Measurements from ENCODE around the gene SLC38A8. TPM values are rescaled to one million over a fixed set of nuclear protein-coding genes. Genes with fewer than 3 reads are reported as not detected.
A peak's percentile ranks its signal among the peaks of the same experiment; 100 is the strongest.

Gene SLC38A8
- total and polyA plus RNA-seq, 8 donors, result 0.08 TPM; not detected in 7

GRCh38 chr16:84013787-84014569 lies 28.6 kb downstream of the SLC38A8 start:
- Histone ChIP-seq H3K27me3 (peaks cover 0 to 29% (median 0%) of the 10 kb centered on the region in 3 donors), H3K27ac (no peak overlapping the region), H3K36me3 (no peaks in the 10 kb centered on the region), H3K4me3 (no peak overlapping the region), H3K9me3 (peaks cover 0 to 7% (median 3%) of the 10 kb centered on the region in 4 donors), H3K4me1 (peaks cover 0 to 8% (median 0%) of the 10 kb centered on the region in 4 donors)
- TF ChIP-seq POLR2AphosphoS5 (IDR thresholded peaks at IDR 0.05) (no peak), POLR2A (IDR thresholded peaks at IDR 0.05) (no peak)
- 5 to 10% (median 8%) methylated on average over 10 to 14 of the region's 14 CpGs for WGBS, 5 donors
- peak; percentile 89 to 91 for DNase-seq
- intact Hi-C loops (cut with DNase I; ENCODE audit: low total_unique reads), result no loop called here

GRCh38 chr16:84009282-84009681 lies 33.3 kb downstream of the SLC38A8 start:
- intact Hi-C loops (cut with DNase I; ENCODE audit: low total_unique reads), result no loop called here
- peaks cover 0 to 7% (median 0%) of the 10 kb centered on the region in 4 donors for H3K4me1 ChIP-seq
- peaks cover 0 to 43% (median 8%) of the 10 kb centered on the region in 3 donors for H3K27me3 ChIP-seq
- TF ChIP-seq POLR2AphosphoS5 (IDR thresholded peaks at IDR 0.05) (no peak), POLR2A (IDR thresholded peaks at IDR 0.05) (no peak), EP300 (IDR thresholded peaks at IDR 0.05) (no peak), CTCF (IDR thresholded peaks at IDR 0.05) (no peak)
- H3K9me3 ChIP-seq, result no peaks in the 10 kb centered on the region
- no peak overlapping the region for H3K4me3 ChIP-seq
- no peaks in the 10 kb centered on the region for H3K36me3 ChIP-seq
- no peak for DNase-seq
- no peak overlapping the region for H3K27ac ChIP-seq
- 86 to 91% (median 89%) methylated on average over 6 of the region's 6 CpGs for WGBS, 5 donors

GRCh38 chr16:84007965-84008364 lies 34.6 kb downstream of the SLC38A8 start:
- WGBS, 5 donors, result 58 to 73% (median 63%) methylated on average over 8 of the region's 8 CpGs
- Histone ChIP-seq H3K27ac (no peak overlapping the region), H3K9me3 (no peaks in the 10 kb centered on the region), H3K4me1 (no peaks in the 10 kb centered on the region), H3K4me3 (no peak overlapping the region), H3K36me3 (no peaks in the 10 kb centered on the region), H3K27me3 (peaks cover 0 to 51% (median 8%) of the 10 kb centered on the region in 3 donors)
- no peak for TF ChIP-seq POLR2A (IDR thresholded peaks at IDR 0.05)
- TF ChIP-seq POLR2AphosphoS5 (IDR thresholded peaks at IDR 0.05), result no peak
- TF ChIP-seq EP300 (IDR thresholded peaks at IDR 0.05), result no peak
- no peak for TF ChIP-seq CTCF (IDR thresholded peaks at IDR 0.05)
- DNase-seq, result no peak
- intact Hi-C loops (cut with DNase I; ENCODE audit: low total_unique reads), result no loop called here

- DNase-seq, result no peak
- H3K27me3 ChIP-seq, result peaks cover 0 to 53% (median 8%) of the 10 kb centered on the region in 3 donors
- no peak for TF ChIP-seq POLR2A (IDR thresholded peaks at IDR 0.05)
- TF ChIP-seq CTCF (IDR thresholded peaks at IDR 0.05), result no peak
- TF ChIP-seq POLR2AphosphoS5 (IDR thresholded peaks at IDR 0.05), result no peak
- TF ChIP-seq EP300 (IDR thresholded peaks at IDR 0.05), result no peak
- H3K4me3 ChIP-seq, result no peak overlapping the region
- H3K9me3 ChIP-seq, result no peaks in the 10 kb centered on the region
- H3K4me1 ChIP-seq, result no peaks in the 10 kb centered on the region
- intact Hi-C loops (cut with DNase I; ENCODE audit: low total_unique reads), result no loop called here
- 66 to 87% (median 74%) methylated on average over 4 of the region's 4 CpGs for WGBS, 5 donors
- no peak overlapping the region for H3K27ac ChIP-seq
- no peaks in the 10 kb centered on the region for H3K36me3 ChIP-seq
Observed at GRCh38 chr16:84007520-84007919, 35.1 kb downstream of the SLC38A8 start.

GRCh38 chr16:84005391-84005790 lies 37.2 kb downstream of the SLC38A8 start:
- H3K27me3 ChIP-seq, result peaks cover 0 to 74% (median 8%) of the 10 kb centered on the region in 3 donors
- intact Hi-C loops (cut with DNase I; ENCODE audit: low total_unique reads), result no loop called here
- H3K4me3 ChIP-seq, result no peak overlapping the region
- H3K9me3 ChIP-seq, result no peaks in the 10 kb centered on the region
- 69 to 82% (median 72%) methylated on average over 4 to 5 of the region's 5 CpGs for WGBS, 5 donors
- no peak for TF ChIP-seq POLR2AphosphoS5 (IDR thresholded peaks at IDR 0.05)
- TF ChIP-seq EP300 (IDR thresholded peaks at IDR 0.05), result no peak
- no peak for DNase-seq
- H3K4me1 ChIP-seq, result no peaks in the 10 kb centered on the region
- H3K27ac ChIP-seq, result no peak overlapping the region
- H3K36me3 ChIP-seq, result no peaks in the 10 kb centered on the region
